ENCODE measurements around the gene CHRNA10.

CHRNA10 gene

GRCh38 chr11:3684819-3685172 lies 13.6 kb upstream of the CHRNA10 start:
- TF ChIP-seq CTCF (IDR thresholded peaks at IDR 0.05; ENCODE audit: low read depth, low read length, poor library complexity, severe bottlenecking) (no peak), EZH2phosphoT487 (IDR thresholded peaks at IDR 0.05; ENCODE audit: borderline replicate concordance, low read length) (no peak)
- H3K27ac ChIP-seq (ENCODE audit: low read depth, low read length): no peak overlapping the region
- H3F3A ChIP-seq (ENCODE audit: control insufficient read depth, insufficient read depth): no peaks in the 10 kb centered on the region
- no peaks in the 10 kb centered on the region for H3K79me2 ChIP-seq (ENCODE audit: control insufficient read depth, low read length)
- H4K20me1 ChIP-seq (ENCODE audit: control insufficient read depth, insufficient read depth, low read depth, low read length): no peaks in the 10 kb centered on the region
- no peak overlapping the region for H3K4me2 ChIP-seq (ENCODE audit: low read length)
- no peaks in the 10 kb centered on the region for H3K27me3 ChIP-seq (ENCODE audit: control insufficient read depth, low read length)
- no peak overlapping the region for H3K4me3 ChIP-seq (ENCODE audit: low read length)
- no peaks in the 10 kb centered on the region for H3K4me1 ChIP-seq (ENCODE audit: control insufficient read depth, low read length)
- H3K36me3 ChIP-seq (ENCODE audit: control insufficient read depth, low read length): peaks cover 83% of the 10 kb centered on the region
- H3K9me3 ChIP-seq (ENCODE audit: control insufficient read depth, insufficient read depth, low read length): no peaks in the 10 kb centered on the region
- H3K9me2 ChIP-seq (replicated peaks; ENCODE audit: control insufficient read depth, low read length): no peaks in the 10 kb centered on the region

GRCh38 chr11:3684129-3684818 lies 13.1 kb upstream of the CHRNA10 start:
- H3K79me2 ChIP-seq (ENCODE audit: control insufficient read depth, low read length): no peaks in the 10 kb centered on the region
- no peaks in the 10 kb centered on the region for H3K4me1 ChIP-seq (ENCODE audit: control insufficient read depth, low read length)
- H4K20me1 ChIP-seq (ENCODE audit: control insufficient read depth, insufficient read depth, low read depth, low read length): no peaks in the 10 kb centered on the region
- H3K27ac ChIP-seq (ENCODE audit: low read depth, low read length): no peak overlapping the region
- no peaks in the 10 kb centered on the region for H3K9me2 ChIP-seq (replicated peaks; ENCODE audit: control insufficient read depth, low read length)
- H3F3A ChIP-seq (ENCODE audit: control insufficient read depth, insufficient read depth): no peaks in the 10 kb centered on the region
- TF ChIP-seq EZH2phosphoT487 (IDR thresholded peaks at IDR 0.05; ENCODE audit: borderline replicate concordance, low read length): no peak
- no peak for TF ChIP-seq CTCF (IDR thresholded peaks at IDR 0.05; ENCODE audit: low read depth, low read length, poor library complexity, severe bottlenecking)
- no peak overlapping the region for H3K4me3 ChIP-seq (ENCODE audit: low read length)
- peaks cover 86% of the 10 kb centered on the region for H3K36me3 ChIP-seq (ENCODE audit: control insufficient read depth, low read length)
- no peaks in the 10 kb centered on the region for H3K27me3 ChIP-seq (ENCODE audit: control insufficient read depth, low read length)
- no peaks in the 10 kb centered on the region for H3K9me3 ChIP-seq (ENCODE audit: control insufficient read depth, insufficient read depth, low read length)
- H3K4me2 ChIP-seq (ENCODE audit: low read length): no peak overlapping the region

- H4K20me1 ChIP-seq (ENCODE audit: control insufficient read depth, insufficient read depth, low read depth, low read length): no peaks in the 10 kb centered on the region
- no peak for TF ChIP-seq EZH2phosphoT487 (IDR thresholded peaks at IDR 0.05; ENCODE audit: borderline replicate concordance, low read length)
- no peaks in the 10 kb centered on the region for H3K9me3 ChIP-seq (ENCODE audit: control insufficient read depth, insufficient read depth, low read length)
- H3K27me3 ChIP-seq (ENCODE audit: control insufficient read depth, low read length): no peaks in the 10 kb centered on the region
- H3F3A ChIP-seq (ENCODE audit: control insufficient read depth, insufficient read depth): no peaks in the 10 kb centered on the region
- no peaks in the 10 kb centered on the region for H3K79me2 ChIP-seq (ENCODE audit: control insufficient read depth, low read length)
- H3K9me2 ChIP-seq (replicated peaks; ENCODE audit: control insufficient read depth, low read length): no peaks in the 10 kb centered on the region
- no peak overlapping the region for H3K4me3 ChIP-seq (ENCODE audit: low read length)
- H3K36me3 ChIP-seq (ENCODE audit: control insufficient read depth, low read length): peaks cover 95% of the 10 kb centered on the region
- no peak overlapping the region for H3K4me2 ChIP-seq (ENCODE audit: low read length)
- H3K4me1 ChIP-seq (ENCODE audit: control insufficient read depth, low read length): no peaks in the 10 kb centered on the region
- H3K27ac ChIP-seq (ENCODE audit: low read depth, low read length): no peak overlapping the region
These were observed 11.9 kb upstream of the CHRNA10 start for GRCh38 chr11:3683039-3683438.

- Histone ChIP-seq H3K4me1 (ENCODE audit: control insufficient read depth, low read length) (no peaks in the 10 kb centered on the region), H3F3A (ENCODE audit: control insufficient read depth, insufficient read depth) (no peaks in the 10 kb centered on the region), H3K4me3 (ENCODE audit: low read length) (no peak overlapping the region), H3K27me3 (ENCODE audit: control insufficient read depth, low read length) (no peaks in the 10 kb centered on the region), H3K79me2 (ENCODE audit: control insufficient read depth, low read length) (no peaks in the 10 kb centered on the region), H3K9me2 (replicated peaks; ENCODE audit: control insufficient read depth, low read length) (no peaks in the 10 kb centered on the region), H3K27ac (ENCODE audit: low read depth, low read length) (no peak overlapping the region), H4K20me1 (ENCODE audit: control insufficient read depth, insufficient read depth, low read depth, low read length) (no peaks in the 10 kb centered on the region), H3K36me3 (ENCODE audit: control insufficient read depth, low read length) (peaks cover 93% of the 10 kb centered on the region), H3K4me2 (ENCODE audit: low read length) (no peak overlapping the region), H3K9me3 (ENCODE audit: control insufficient read depth, insufficient read depth, low read length) (no peaks in the 10 kb centered on the region)
- no peak for TF ChIP-seq EZH2phosphoT487 (IDR thresholded peaks at IDR 0.05; ENCODE audit: borderline replicate concordance, low read length)
- TF ChIP-seq CTCF (IDR thresholded peaks at IDR 0.05; ENCODE audit: low read depth, low read length, poor library complexity, severe bottlenecking): no peak
These were observed 7.9 kb upstream of the CHRNA10 start for GRCh38 chr11:3679077-3679476.
